Epithelial cell of prostate (primary cell): ENCODE measurements around the gene MYD88.
"Not testable (repeated sequence)": the region's sequence is repeated elsewhere in the genome, so short reads cannot be mapped to it uniquely, and the experiment has no call there.

ENCODE experiments used
- DNase-seq: peaks from one replicate; pipeline ENCODE4 v3.0.0-alpha.2; 2011; ENCODE audit warnings: low read depth, low spot score
- H3K27ac ChIP-seq: fragments of 450-650 bp; 2 replicates; pipeline ENCODE4 v1.5.1; 2017; ENCODE audit warnings: mild to moderate bottlenecking

The MYD88 gene

DNA sequence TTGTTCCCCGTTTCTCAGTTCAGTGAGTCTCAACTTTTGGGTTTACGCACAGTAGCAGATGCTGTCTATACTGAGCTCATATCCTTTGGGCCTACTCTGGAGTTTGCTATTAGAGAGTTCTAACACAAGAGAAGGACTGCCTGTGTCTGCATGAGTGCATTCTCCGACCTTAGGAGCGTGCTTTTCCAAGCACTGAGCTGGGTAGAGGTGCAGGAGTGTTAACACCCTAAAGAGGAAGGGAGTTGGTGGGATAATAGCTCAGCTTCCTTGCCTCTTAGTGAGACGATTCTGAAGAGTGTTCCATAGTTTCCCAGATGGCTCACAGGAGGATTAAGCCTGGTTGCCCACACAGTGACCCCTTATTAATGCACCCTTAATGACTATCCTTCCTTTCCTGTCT is 20.0 kb downstream of the MYD88 start:
- no peak for DNase-seq
- peak overlapping the region; percentile 100 for H3K27ac ChIP-seq

- not testable (repeated sequence) for DNase-seq, H3K27ac ChIP-seq
These were observed 22.2 kb downstream of the MYD88 start for GRCh38 chr3:38160704-38161103.

GRCh38 chr3:38163117-38163840 is 24.8 kb downstream of the MYD88 start:
- peak overlapping the region; percentile 96 for H3K27ac ChIP-seq
- DNase-seq = no peak

DNA sequence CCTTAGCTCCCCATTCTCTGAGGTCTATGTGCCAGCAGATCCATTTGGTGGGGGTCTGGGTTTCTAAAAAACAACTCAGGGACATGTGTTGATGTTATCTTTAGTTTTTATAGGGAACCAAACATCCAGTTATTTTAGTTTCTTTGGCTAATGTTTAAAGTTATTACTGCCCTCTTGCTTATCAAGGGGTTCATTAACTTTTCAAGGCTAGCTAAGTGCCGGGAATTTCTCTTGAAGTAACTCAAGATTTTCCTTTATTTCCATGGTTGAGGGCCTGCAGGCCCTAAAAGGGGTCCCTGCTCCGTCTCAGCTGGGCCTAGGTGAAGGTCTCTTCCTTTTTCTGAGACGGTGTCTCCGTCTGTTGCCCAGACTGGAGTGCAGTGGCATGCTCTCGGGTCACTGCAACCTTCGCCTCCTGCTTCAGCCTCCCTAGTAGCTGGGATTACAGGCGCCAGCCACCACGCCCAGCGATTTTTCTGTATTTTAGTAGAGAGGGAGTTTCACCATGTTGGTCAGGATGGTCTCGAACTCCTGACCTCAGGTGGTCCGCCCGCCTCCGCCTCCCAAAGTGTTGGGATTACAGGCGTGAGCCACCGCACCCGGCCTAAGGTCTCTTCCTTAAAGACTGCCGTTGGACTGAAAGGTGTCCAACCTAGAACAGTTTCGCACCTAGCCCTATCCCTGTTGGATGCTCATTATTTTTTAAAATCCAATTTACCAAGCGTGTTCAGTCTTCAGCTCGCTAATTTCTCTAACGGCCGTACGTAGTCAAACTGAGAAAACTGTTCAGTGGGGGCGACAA is 25.6 kb downstream of the MYD88 start:
- no peak for DNase-seq
- H3K27ac ChIP-seq = peak overlapping the region; percentile 96

GRCh38 chr3:38164643-38164951 is 26.1 kb downstream of the MYD88 start:
- peak overlapping the region; percentile 96 for H3K27ac ChIP-seq
- no peak for DNase-seq

GRCh38 chr3:38164952-38165721 is 26.7 kb downstream of the MYD88 start, which contains the start of gene OXSR1:
OXSR1 (plus strand) TSS chr3:38165537; CDS start chr3:38165877, 340 bp downstream.
- peak within 1 kb of the TSS; percentile 96 for H3K27ac ChIP-seq
- peak; percentile 99 for DNase-seq

GRCh38 chr3:38165722-38166387 is 27.4 kb downstream of the MYD88 start:
- H3K27ac ChIP-seq = peak overlapping the region; percentile 96
- no peak for DNase-seq

DNA sequence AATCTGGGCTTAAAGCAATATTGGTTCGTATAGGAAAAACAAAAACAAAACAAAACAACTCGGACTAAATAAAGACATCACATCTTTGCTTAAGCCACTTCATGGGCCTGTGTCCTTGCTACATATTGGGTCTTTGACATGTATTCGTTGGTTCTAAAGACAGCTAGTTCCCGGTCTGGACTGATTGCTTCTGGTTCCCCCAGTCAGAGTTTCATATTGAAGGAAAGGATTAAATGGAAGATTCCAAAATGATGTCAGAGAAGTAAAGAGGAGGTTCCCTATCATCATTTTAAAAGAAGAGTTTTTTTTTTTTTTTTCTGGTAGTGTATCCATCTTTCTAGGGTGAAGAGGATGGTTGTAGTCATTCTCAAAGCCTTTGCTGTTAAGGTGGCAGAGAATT is 29.1 kb downstream of the MYD88 start:
- peak overlapping the region; percentile 96 for H3K27ac ChIP-seq
- DNase-seq = no peak

DNA sequence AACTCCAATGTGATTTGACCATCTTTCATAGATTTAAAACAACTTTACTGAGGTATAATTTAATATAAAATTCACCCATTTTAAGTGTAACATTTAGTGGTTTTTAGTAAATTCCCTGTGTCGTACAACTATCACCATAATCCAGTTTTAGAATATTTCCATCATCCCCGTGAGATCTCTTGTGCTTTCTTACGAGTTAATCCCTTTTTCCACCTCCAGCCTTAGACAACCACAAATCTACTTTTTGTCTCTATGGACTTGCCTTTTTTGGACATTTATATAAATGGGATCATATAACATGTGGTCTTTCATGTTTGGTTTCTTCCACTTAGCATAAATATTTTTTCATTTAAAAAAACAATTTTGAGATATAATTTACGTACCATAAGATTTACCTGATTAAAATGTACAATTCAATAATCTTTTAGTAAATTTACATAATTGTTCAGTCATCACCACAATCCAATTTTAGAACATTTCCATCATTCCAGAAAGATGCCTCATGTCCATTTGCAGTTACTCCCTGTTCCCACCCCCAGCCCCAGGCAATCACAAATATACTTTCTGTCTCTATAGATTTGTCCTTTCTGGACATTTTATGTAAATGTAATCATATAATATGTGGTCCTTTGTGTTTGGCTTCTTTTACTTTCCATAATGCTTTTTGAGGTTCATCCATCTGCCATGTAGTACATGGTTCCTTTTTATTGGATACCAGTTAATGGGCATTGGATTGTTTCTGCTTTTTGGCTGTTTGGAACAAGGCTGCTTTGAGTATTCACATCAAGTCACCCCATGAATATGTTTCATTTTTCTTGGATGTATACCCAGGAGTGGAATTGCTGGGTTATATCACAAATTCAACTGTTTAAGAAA is 29.9 kb downstream of the MYD88 start:
- DNase-seq = no peak
- H3K27ac ChIP-seq = peak overlapping the region; percentile 96

DNA sequence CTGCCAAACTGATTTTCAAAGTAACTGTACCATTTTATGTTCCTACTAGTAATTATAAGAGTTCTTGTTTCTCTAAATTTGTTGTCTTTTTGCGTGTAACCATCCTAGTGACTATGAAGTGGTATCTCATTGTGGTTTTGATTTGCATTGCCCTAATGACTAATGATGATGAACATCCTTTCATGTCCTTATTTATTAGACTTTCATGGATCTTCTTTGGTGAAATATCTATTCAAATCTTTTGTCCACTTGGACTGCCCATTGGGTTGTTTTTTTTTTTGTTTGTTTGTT is 30.5 kb downstream of the MYD88 start:
- H3K27ac ChIP-seq = peak overlapping the region; percentile 96

DNA sequence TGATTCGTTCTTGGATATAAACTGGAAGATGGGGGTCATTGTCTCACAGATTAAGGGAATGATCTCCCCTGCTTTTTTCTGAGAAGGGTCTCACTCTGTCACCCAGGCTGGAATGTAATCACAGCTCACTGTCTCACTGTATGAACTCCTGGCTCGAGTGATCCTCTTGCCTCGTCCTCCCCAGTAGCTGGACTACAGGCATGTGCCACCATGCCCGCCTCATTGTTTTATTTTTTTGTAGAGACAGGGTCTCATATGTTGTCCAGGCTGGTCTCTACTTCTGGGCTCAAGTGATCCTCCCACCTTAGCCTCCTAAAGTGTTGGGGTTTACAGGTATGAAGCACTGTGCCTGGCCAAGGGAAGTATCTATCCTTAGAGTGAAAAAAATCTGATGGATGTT is 32.3 kb downstream of the MYD88 start:
- no peak for DNase-seq
- H3K27ac ChIP-seq = peak overlapping the region; percentile 96

More for the DNA sequence above, 30.5 kb downstream of the MYD88 start:
- DNase-seq = no peak

- no peak for DNase-seq
- no peak overlapping the region for H3K27ac ChIP-seq
These were observed 33.2 kb downstream of the MYD88 start for GRCh38 chr3:38171622-38172021.

- DNase-seq = no peak
- H3K27ac ChIP-seq = peak overlapping the region; percentile 32
These were observed 35.5 kb downstream of the MYD88 start for GRCh38 chr3:38173834-38174418.

DNA sequence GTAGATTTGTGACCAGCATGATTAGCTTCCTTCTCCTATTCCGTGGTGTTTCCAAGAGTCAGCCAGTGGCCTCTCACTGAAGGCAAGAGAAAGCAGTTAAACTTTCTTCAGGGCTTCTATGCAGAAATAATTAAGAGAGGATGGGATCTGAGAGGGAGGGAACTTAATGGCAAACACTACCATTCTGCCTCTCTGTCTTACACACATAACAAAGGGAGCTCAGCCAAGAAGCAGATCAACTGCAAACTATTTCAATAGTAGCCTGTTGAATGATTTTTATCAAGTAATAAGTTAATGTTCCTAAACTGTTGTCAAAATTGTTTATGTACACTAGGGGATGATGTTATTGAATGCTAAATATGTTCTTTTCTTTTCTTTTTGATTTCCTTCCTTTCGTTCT is 38.7 kb downstream of the MYD88 start:
- no peak for DNase-seq
- H3K27ac ChIP-seq = no peak overlapping the region

GRCh38 chr3:38186781-38187180 is 48.3 kb downstream of the MYD88 start:
- peak overlapping the region; percentile 56 for H3K27ac ChIP-seq
- no peak for DNase-seq

GRCh38 chr3:38190481-38190881 is 52.0 kb downstream of the MYD88 start:
- peak overlapping the region; percentile 87 for H3K27ac ChIP-seq
- DNase-seq = no peak
